Measurements from ENCODE around the gene BHLHE23. TPM values are rescaled to one million over a fixed set of nuclear protein-coding genes. Genes with fewer than 3 reads are reported as not detected.

The BHLHE23 gene
- total and polyA plus RNA-seq, 2 donors (not counting 1 experiment from before 2014, with no cell fraction given), result not detected

DNA sequence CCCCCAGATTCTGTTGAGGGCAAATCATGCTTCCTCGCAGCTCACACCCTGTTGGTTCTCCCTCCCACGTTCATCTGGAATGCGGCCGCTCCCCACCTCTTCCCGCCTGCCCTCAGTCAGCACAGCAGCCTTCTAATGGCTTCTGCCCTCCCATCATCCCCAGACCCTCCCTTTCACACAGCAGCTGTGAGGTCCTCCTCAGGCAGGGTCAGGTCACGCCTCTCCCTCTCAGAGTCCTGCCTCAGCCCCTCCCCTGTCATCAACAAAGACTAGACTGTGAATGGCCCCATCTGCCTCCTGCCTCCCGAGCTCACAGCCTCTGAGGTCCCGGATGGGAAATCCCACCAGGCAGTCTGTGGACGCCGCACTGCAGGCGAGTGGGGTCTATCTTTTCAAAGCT lies 7.9 kb upstream of the BHLHE23 start:
- no peaks in the 10 kb centered on the region for H3K9me3 ChIP-seq (ENCODE audit: control insufficient read depth, insufficient read depth, low read depth, low read length)
- no peak overlapping the region for H3K9ac ChIP-seq (ENCODE audit: insufficient read depth, low read length)
- no peak overlapping the region for H3K4me3 ChIP-seq (replicated peaks in 1 of 4; ENCODE audit: control extremely low read depth in 1 of 4, insufficient read depth in 1 of 4, low read depth in 3 of 4, low read length in 4 of 4)
- no peaks in the 10 kb centered on the region for H3K36me3 ChIP-seq (ENCODE audit: control insufficient read depth, insufficient read depth, low read length)
- TF ChIP-seq, protein P1, sequence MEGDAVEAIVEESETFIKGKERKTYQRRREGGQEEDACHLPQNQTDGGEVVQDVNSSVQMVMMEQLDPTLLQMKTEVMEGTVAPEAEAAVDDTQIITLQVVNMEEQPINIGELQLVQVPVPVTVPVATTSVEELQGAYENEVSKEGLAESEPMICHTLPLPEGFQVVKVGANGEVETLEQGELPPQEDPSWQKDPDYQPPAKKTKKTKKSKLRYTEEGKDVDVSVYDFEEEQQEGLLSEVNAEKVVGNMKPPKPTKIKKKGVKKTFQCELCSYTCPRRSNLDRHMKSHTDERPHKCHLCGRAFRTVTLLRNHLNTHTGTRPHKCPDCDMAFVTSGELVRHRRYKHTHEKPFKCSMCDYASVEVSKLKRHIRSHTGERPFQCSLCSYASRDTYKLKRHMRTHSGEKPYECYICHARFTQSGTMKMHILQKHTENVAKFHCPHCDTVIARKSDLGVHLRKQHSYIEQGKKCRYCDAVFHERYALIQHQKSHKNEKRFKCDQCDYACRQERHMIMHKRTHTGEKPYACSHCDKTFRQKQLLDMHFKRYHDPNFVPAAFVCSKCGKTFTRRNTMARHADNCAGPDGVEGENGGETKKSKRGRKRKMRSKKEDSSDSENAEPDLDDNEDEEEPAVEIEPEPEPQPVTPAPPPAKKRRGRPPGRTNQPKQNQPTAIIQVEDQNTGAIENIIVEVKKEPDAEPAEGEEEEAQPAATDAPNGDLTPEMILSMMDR (conservative IDR thresholded peaks at IDR 0.05 in 1 of 2, IDR thresholded peaks at IDR 0.05 in 1 of 2; ENCODE audit: low read depth in 1 of 2, low read length in 2 of 2), result no peak
- TF ChIP-seq EZH2 (IDR thresholded peaks at IDR 0.05; ENCODE audit: low read length, missing control alignments), result peak; percentile 48
- no peak overlapping the region for H3K4me2 ChIP-seq (ENCODE audit: extremely low read depth, insufficient read depth, low read length)
- H2AFZ ChIP-seq (ENCODE audit: low read length), result no peak overlapping the region
- peaks cover 46% of the 10 kb centered on the region for H3K27me3 ChIP-seq (ENCODE audit: control insufficient read depth, insufficient read depth, low read length)
- no peaks in the 10 kb centered on the region for H3K4me1 ChIP-seq (ENCODE audit: control insufficient read depth, extremely low read depth, insufficient read depth, low read length)
- H4K20me1 ChIP-seq (ENCODE audit: control insufficient read depth, extremely low read depth, insufficient read depth, low read length), result no peaks in the 10 kb centered on the region
- H3K27ac ChIP-seq (ENCODE audit: insufficient read depth, low read length), result no peak overlapping the region
- no peaks in the 10 kb centered on the region for H3K79me2 ChIP-seq (ENCODE audit: control insufficient read depth, insufficient read depth, low read length)
- no peak for DNase-seq (ENCODE audit: low read depth in 2 of 2)

DNA sequence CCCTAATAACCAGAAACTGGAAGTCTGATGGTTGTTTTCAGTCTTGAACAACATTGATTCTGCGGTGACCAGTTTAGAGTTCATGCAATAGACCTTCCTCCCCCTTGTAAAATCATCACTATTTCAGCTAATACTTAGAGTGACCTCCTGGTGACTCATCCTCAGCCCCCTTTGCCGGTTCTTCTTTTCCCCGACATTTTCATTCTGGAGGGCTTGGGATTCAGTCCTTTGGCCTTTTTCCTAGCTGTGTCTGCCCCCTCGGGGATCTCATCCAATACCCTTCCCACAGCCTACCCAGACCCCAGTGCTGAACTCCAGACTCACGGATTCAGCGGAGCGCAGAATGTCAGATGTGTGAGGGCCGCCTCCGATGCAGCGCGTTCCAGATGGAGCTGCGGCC lies 7.5 kb upstream of the BHLHE23 start:
- peaks cover 49% of the 10 kb centered on the region for H3K27me3 ChIP-seq (ENCODE audit: control insufficient read depth, insufficient read depth, low read length)
- H3K27ac ChIP-seq (ENCODE audit: insufficient read depth, low read length), result no peak overlapping the region
- DNase-seq (ENCODE audit: low read depth in 2 of 2), result no peak
- no peaks in the 10 kb centered on the region for H3K79me2 ChIP-seq (ENCODE audit: control insufficient read depth, insufficient read depth, low read length)
- H3K4me3 ChIP-seq (replicated peaks in 1 of 4; ENCODE audit: control extremely low read depth in 1 of 4, insufficient read depth in 1 of 4, low read depth in 3 of 4, low read length in 4 of 4), result no peak overlapping the region
- H3K4me1 ChIP-seq (ENCODE audit: control insufficient read depth, extremely low read depth, insufficient read depth, low read length), result no peaks in the 10 kb centered on the region
- TF ChIP-seq, protein P1 (conservative IDR thresholded peaks at IDR 0.05 in 1 of 2, IDR thresholded peaks at IDR 0.05 in 1 of 2; ENCODE audit: low read depth in 1 of 2, low read length in 2 of 2), result no peak
- TF ChIP-seq EZH2 (IDR thresholded peaks at IDR 0.05; ENCODE audit: low read length, missing control alignments), result peak; percentile 61
- H3K36me3 ChIP-seq (ENCODE audit: control insufficient read depth, insufficient read depth, low read length), result no peaks in the 10 kb centered on the region
- no peak overlapping the region for H3K4me2 ChIP-seq (ENCODE audit: extremely low read depth, insufficient read depth, low read length)
- no peak overlapping the region for H3K9ac ChIP-seq (ENCODE audit: insufficient read depth, low read length)
- H2AFZ ChIP-seq (ENCODE audit: low read length), result no peak overlapping the region
- no peaks in the 10 kb centered on the region for H3K9me3 ChIP-seq (ENCODE audit: control insufficient read depth, insufficient read depth, low read depth, low read length)
- no peaks in the 10 kb centered on the region for H4K20me1 ChIP-seq (ENCODE audit: control insufficient read depth, extremely low read depth, insufficient read depth, low read length)

DNA sequence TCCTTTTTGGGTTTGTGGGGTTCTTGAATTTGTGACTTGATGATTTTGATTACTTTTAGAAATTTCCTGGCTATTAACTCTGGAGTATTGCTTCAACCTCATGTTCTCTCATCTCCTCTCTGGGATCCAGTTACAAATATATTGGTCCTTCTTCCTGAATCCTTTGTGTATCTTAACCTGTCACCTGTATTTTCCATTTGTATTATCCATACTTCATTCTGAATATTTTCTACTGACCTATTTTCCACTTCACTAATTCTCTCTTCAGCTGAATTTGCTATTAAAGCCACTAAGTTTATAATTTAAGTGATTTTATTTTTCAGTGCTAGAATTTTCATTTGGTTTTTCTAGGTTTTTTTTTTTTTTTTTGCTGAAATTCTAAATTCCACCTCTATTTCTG lies 6.4 kb upstream of the BHLHE23 start:
- Histone ChIP-seq H2AFZ (ENCODE audit: low read length) (no peak overlapping the region), H4K20me1 (ENCODE audit: control insufficient read depth, extremely low read depth, insufficient read depth, low read length) (no peaks in the 10 kb centered on the region), H3K27me3 (ENCODE audit: control insufficient read depth, insufficient read depth, low read length) (peaks cover 55% of the 10 kb centered on the region), H3K79me2 (ENCODE audit: control insufficient read depth, insufficient read depth, low read length) (no peaks in the 10 kb centered on the region), H3K4me2 (ENCODE audit: extremely low read depth, insufficient read depth, low read length) (no peak overlapping the region), H3K4me1 (ENCODE audit: control insufficient read depth, extremely low read depth, insufficient read depth, low read length) (no peaks in the 10 kb centered on the region), H3K27ac (ENCODE audit: insufficient read depth, low read length) (no peak overlapping the region), H3K9ac (ENCODE audit: insufficient read depth, low read length) (no peak overlapping the region), H3K9me3 (ENCODE audit: control insufficient read depth, insufficient read depth, low read depth, low read length) (no peaks in the 10 kb centered on the region), H3K36me3 (ENCODE audit: control insufficient read depth, insufficient read depth, low read length) (no peaks in the 10 kb centered on the region), H3K4me3 (replicated peaks in 1 of 4; ENCODE audit: control extremely low read depth in 1 of 4, insufficient read depth in 1 of 4, low read depth in 3 of 4, low read length in 4 of 4) (no peak overlapping the region)
- no peak for TF ChIP-seq EZH2 (IDR thresholded peaks at IDR 0.05; ENCODE audit: low read length, missing control alignments)
- TF ChIP-seq, protein P1 (conservative IDR thresholded peaks at IDR 0.05 in 1 of 2, IDR thresholded peaks at IDR 0.05 in 1 of 2; ENCODE audit: low read depth in 1 of 2, low read length in 2 of 2), result no peak
- no peak for DNase-seq (ENCODE audit: low read depth in 2 of 2)
